GM08714 (cell line): ENCODE results near the gene DUSP3.

Experiments
- H3K4me3 ChIP-seq: fragments of 200-500 bp; sonication (Bioruptor generic); 2 replicates; pipeline ENCODE4 v1.5.1; 2014; ENCODE audit warnings: mild to moderate bottlenecking, low read length, inconsistent platforms
- ZNF274 ChIP-seq: IDR thresholded peaks from 2 replicates; pipeline ENCODE4 v1.6.1; 2012; ENCODE audit warnings: mild to moderate bottlenecking, low read depth, low read length

DUSP3 gene

DNA sequence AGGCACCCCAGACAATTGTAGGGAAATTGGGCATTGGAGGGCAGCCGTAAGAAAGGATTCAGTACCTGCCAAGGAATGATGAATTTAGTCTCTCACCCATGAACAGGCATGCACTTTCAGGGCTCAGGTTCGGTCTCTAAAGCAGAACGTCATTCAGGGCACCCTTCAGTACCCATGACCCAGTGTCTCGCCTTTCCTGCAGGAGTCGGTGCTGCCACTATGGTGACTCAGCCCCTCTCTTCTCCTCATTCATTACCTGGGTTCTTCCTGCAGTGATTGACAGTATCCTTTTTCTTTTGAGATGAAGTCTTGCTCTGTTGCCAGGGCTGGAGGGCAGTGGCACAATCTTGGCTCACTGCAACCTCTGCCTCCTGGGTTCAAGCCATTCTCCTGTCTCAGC is 28.6 kb downstream of the DUSP3 start:
- no peak overlapping the region for H3K4me3 ChIP-seq
- TF ChIP-seq ZNF274 = no peak

DNA sequence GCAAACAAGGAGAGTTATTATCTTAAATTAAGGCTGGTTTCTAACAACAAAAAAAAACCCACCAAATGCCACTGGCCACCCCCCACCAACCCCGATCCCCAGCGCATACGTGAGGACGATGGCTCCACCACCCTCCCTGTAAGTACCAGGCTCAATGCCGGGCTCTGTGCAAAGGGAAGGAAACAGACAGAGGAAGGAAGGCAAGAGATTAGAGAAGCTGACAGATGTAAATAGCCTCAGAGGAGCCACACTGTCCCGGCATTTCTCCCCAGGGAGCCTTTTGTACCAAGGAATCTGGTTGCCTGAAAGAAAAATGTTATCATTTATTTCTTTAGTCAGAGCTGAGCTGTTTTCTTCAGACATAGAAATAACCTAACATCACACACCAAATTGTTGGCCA is 33.2 kb downstream of the DUSP3 start:
- no peak for TF ChIP-seq ZNF274
- no peak overlapping the region for H3K4me3 ChIP-seq

DNA sequence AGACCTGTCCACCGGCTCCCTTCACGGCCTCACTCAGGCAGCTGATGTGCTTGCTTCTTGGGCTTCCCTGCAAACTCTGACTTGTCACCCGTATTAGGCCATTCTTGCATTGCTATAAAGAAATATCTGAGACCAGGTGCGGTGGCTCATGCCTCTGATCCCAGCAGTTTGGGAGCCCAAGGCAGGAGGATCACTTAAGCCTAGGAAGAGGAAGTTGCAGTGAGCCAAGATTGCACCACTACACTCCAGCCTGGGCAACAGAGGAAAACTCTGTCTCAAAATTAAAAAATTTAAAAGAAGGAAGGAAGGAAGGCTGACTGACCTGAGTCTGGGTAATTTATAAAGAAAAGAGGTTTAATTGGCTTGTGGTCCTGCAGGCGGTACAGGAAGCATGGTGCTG is 37.1 kb downstream of the DUSP3 start:
- no peak for TF ChIP-seq ZNF274
- H3K4me3 ChIP-seq = no peak overlapping the region

DNA sequence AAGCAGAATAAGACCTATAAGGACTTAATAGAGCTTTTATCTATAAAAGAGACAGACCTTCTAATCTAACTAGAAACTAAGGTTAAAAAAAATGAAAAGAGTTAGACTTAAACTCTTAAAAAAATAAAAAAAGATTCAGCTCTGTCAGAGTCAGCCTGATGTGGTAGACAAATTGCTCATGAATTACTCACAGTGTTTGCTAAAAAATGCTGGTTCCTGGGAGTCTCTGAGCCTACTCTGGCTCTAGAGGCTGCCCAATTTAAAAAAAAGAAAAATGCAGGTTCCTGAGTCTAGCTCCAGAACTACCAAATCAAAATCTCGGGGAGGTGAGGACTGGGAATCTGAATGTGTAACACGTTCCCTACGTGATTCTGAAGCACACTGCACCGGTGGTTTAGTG is 38.2 kb downstream of the DUSP3 start:
- H3K4me3 ChIP-seq = no peak overlapping the region
- TF ChIP-seq ZNF274 = no peak

DNA sequence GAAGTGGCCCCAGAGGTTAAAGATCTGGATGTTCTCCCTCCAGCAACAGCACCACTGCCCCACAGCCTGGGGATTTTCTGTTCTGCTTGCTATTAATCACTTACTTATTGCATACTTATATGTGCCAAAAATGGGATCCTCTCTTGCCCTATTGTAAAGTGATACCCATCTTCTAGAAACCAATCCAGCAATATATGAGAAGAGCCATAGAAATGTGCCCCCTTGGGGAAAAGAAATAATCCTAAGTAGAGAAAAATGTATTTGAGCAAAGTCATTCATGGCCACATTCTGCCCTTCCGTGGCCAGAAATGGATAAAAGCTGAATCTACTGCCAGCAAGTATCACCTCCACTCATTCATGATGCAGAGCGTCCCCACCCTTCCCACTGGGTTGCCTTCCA is 41.1 kb downstream of the DUSP3 start:
- no peak for TF ChIP-seq ZNF274

DNA sequence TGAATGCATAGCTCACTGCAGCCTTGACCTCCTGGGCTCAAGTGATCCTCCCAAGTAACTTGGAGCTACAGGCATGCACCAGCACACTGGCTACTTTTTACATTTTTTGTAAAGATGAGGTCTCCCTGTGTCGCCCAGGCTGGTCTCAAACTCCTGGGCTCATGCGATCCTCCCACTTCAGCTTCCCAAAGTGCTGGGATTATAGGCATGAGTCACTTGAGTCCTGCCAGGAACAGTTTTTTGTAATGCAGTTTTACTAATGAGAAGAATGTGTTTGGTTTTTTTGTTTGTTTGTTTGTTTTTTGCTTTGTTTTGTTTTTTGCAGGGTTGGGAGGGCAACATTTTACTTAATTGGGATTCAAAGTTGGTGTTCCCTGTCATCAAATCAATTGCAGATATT is 42.4 kb downstream of the DUSP3 start:
- no peak overlapping the region for H3K4me3 ChIP-seq
- no peak for TF ChIP-seq ZNF274

More for the DNA sequence above, 41.1 kb downstream of the DUSP3 start:
- H3K4me3 ChIP-seq = no peak overlapping the region

DNA sequence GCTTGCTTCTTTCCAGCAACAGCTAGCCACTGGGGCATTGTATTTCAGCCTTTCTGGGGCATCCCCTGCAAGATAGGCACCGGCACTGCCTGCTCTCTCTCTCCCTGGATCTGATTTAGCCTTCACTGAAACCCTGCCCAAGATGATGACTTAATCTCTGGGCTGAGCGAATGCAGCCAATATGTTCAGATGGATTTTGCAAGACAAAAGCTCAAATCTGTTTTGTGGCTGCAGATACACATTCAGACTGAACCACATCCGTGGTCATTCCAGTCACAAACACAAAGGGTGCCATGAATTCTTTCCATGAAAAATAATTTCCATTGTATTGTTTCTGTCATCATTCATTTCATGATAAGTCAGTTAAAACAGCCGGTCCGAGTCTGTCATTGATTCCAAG is 44.4 kb downstream of the DUSP3 start:
- TF ChIP-seq ZNF274 = no peak
- no peak overlapping the region for H3K4me3 ChIP-seq

DNA sequence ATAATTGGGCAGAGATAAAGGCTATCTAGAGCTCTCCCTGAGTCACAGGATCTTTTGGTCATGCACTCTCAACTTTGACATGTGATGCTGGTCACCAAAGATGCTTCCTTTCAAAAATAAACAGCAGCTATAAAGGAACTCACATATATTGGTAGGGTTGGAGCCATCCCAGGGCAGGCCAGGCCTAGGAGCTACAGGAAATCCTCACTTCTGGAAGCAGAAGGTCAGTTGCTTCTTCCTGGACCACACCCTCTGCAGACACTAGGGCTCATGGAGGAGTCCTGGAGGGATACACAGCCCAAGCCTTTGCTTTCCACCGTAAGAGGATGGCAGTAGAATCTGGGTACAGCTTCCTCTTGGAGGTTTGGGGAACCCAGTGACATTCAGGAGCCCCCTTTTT is 44.8 kb downstream of the DUSP3 start:
- no peak for TF ChIP-seq ZNF274
- no peak overlapping the region for H3K4me3 ChIP-seq

DNA sequence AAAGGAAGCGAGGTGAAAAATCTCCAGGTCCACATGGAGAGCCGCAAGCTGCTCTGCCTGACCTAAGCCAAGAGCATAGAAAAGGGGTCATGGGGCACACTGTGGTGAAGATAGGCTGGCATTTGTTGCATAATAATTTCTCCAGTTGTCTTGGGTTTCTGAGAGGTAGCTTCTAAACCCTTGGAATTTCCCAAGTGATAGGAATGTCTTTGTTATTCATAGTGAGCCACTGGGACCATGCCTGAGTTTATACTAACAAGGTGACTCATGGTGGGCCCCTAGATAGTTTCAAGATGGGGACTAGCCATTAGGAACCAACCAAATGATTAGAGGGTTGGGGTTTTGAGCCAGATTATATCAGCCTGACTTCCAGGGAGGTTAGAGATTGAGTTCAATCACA is 45.8 kb downstream of the DUSP3 start:
- no peak overlapping the region for H3K4me3 ChIP-seq
- TF ChIP-seq ZNF274 = no peak

DNA sequence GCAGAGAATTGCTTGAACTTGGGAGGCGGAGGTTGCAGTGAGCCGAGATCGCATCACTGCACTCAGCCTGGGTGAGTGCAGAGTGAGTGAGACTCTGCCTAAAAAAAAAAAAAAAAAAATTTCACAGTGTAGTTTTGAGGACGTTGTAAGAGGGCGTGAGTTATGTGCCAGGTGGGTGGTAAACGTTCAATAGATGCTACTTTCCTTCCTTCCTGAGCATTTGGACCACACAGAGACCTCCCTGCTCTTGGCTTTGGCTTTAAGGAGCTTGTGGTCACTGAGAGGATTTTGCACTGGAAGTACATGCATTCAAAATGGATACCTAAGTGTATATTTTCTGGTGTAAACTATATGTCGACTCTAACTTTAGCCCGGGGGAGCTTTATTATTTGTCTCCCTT is 50.7 kb downstream of the DUSP3 start:
- TF ChIP-seq ZNF274 = no peak
- H3K4me3 ChIP-seq = no peak overlapping the region

DNA sequence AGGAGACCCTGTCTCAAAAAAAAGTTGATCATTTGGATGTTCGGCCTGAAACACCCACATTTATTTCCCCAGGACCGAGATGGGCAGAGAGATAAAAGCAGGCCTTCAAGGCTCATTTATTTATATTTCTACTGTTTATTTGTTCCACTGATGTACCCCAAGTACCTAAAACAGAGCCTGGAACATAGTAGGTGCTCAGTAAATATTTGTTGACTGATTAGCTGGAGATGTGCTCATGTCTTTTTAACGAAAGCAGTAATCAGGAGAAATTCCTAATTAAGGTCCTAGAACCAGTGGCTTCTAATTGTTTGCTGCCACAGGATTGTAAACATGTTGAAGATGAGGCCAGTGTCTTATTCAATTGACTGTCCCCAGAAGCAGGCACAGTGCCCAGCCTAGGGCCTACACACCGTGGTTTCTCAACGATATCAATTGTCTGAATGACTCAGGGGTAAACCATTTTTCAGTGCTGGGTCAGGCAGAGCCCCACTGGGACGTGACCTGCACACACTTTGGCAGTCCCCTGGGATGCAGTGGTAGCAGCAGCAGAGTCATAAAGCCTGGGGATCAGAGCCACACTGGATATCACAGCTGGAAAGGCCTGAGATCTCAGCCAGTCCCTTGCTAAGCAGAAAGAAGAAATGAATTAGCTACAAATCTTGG is 54.9 kb downstream of the DUSP3 start:
- TF ChIP-seq ZNF274 = no peak
- H3K4me3 ChIP-seq = no peak overlapping the region

DNA sequence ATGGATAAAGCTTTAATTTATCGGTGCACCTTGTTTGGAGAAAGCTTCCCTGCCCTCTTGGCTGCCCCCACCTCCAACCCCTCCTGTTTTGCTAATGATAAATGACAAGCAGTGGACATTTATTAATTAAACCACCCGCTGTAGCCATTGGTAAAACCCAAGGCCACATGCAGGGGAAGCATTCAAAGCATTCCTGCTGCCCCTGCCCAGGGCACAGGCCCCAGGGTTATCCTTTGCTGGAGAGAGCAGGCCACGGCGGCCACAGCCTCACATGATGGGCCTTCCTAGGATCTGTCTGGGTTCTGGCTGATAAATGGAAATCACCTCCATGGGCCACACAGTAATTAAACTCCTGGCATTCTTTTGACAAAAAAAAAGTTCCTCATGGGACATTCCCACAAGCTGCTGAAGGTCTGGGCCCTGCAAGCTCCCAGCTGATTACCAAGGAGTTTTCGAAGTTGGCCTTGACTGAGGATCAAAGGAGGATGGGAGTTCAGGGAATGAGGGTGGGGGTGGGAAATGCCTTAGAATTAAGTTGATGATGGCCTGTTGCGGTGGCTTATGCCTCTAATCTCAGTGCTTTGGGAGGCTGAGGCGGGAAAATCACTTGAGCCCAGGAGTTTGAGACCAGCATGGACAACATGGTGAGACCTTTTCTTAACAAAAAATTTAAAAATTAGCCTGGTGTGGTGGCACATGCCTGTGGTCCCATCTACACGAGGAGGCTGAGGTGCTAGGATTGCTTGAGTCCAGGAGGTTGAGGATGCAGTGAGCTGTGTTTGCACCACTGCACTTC is 55.7 kb downstream of the DUSP3 start:
- TF ChIP-seq ZNF274 = no peak
- no peak overlapping the region for H3K4me3 ChIP-seq

DNA sequence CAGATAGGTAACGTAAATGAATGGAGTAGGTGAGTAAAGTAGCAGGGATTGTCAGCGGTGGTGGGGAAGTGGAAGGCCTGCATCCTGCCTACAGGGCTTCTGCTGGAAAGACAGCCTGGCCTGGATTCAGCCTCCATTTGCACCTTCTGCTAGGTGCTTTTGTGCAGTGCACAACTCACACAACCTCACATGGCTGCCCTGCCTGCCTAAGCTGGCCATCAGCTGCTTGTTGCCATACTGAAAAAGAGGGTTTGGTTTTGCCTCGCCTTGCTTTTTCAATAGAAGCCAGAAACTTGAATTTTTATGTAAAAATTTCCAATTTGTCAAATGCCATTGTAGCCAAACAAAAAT is 56.5 kb downstream of the DUSP3 start:
- H3K4me3 ChIP-seq = no peak overlapping the region
- no peak for TF ChIP-seq ZNF274

DNA sequence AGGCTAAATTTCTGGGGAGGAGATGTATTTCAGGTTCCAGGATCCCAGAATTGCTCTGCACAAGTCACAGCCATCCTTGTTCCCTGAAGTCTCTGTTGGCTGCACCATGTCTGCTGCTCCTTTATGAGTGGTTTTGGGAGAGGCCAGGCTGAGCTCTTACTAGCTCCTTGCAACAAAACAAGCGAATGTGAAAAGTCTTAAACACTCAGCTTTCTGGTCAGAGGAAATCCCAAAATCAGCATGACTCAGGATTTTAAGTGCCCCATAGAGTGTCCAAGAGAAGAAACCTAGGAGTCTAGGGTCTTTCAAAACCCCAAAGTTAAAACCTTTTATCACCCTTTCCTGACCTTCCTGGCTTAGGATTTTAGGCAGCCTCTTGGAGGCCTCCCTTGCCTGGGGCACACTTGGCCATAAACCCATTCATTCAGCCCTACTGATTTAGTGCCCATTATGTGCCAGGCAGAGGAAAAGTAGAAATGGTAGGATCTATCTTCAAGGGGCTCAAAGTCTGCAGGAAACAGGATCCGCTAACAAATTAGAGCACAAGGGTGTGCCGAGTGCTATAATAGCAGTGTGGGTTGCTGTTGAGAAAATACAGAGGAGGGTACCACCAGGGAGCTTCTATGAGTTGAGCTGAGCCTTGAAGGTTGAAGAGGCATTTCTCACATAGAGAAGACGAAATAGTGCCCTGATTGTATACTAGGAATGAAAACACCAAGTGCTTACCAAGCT is 57.1 kb downstream of the DUSP3 start:
- no peak for TF ChIP-seq ZNF274
- 0 out of 2 replicates have a peak overlapping the region, but pooled peaks have one; percentile 55 for H3K4me3 ChIP-seq

DNA sequence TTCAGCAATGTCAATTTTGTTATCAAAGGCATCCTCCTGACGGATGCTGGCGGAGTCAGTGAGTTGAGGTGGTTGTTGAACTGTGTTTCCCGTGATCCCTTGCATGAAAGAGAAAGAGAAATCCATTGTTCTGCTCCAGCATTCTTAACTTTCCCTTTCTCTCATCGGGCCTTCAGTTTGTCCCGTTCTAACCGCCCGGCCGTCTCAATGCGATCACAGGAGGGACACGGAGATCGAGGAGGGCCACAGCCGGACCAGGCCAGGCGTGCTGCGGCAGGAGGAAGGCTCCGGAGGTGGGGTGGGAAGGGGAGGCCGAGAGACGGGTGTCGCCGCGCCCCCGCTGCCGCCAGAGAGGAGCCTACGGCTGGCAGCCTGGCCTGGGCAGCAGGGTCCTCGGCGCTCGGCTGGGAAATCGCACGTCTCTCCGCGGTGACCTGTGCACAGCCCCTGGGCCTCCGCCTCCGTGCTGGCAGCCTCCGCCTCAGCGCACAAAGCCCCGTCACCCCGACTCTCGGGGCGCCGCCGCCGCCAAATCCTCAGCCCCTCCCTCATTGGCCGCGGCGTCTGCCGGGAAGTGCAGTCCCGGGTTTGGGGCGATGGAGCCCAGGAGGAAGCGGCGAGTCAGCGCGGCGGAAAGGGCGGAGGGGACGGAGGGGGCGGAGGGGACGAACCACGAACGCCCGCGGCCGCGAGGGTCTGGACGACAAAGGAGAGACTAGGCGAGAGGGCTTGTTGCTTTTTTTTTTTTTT is 58.3 kb downstream of the DUSP3 start:
- TF ChIP-seq ZNF274 = no peak
- H3K4me3 ChIP-seq = peak overlapping the region; percentile 55
